Peyer's patch (tissue), 4 donors: ENCODE data around the gene HDAC4. TPM values are rescaled to one million over a fixed set of nuclear protein-coding genes. Genes with fewer than 3 reads are reported as not detected.

Experiments
- DNase-seq, 3 donors: peaks; one replicate each; pipeline ENCODE4 v3.0.0-alpha.2; 2017 to 2019
- H3K27ac ChIP-seq, 4 donors: fragments of 200-600 bp; sonication (generic); one replicate each; pipeline ENCODE4 v1.5.1; 2016 to 2019
- H3K27me3 ChIP-seq, 2 donors: fragments of 200-600 bp; sonication (generic); one replicate each; pipeline ENCODE4 v1.5.1; 2019
- H3K36me3 ChIP-seq, 3 donors: fragments of 200-600 bp; sonication (generic); one replicate each; pipeline ENCODE4 v1.5.1; 2016 to 2019
- H3K4me1 ChIP-seq, 4 donors: fragments of 200-600 bp; sonication (generic); one replicate each; pipeline ENCODE4 v1.5.1; 2016 to 2019
- H3K4me3 ChIP-seq, 4 donors: fragments of 200-600 bp; sonication (generic); 1 replicate in 3 of 4; 2 replicates in 1 of 4; pipeline ENCODE4 v1.5.1; 2016 to 2019; ENCODE audit warnings: mild to moderate bottlenecking in 1 of 4
- H3K9me3 ChIP-seq, 4 donors: fragments of 200-600 bp; sonication (generic); one replicate each; pipeline ENCODE4 v1.5.1; 2016 to 2019; ENCODE audit warnings: mild to moderate bottlenecking in 1 of 4
- CTCF ChIP-seq, 6 experiments: fragments of 450-650 bp in 4 of 6; fragments of 200-600 bp in 2 of 6; sonication (generic) in 1 of 6; IDR thresholded peaks; one replicate each; pipeline ENCODE4 v1.5.1; 2017 to 2019; ENCODE audit warnings: antibody characterized with exemption in 6 of 6, mild to moderate bottlenecking in 3 of 6, moderate library complexity in 1 of 6
- POLR2A ChIP-seq, 2 donors: fragments of 450-650 bp; IDR thresholded peaks; one replicate each; pipeline ENCODE4 v1.5.1; 2017; ENCODE audit warnings: antibody characterized with exemption in 2 of 2, mild to moderate bottlenecking in 2 of 2, moderate library complexity in 2 of 2
- total RNA-seq, 4 donors: library from RNA; depleted of rRNA; stranded (reverse); fragments of >200 nt; gene quantifications; one replicate each; pipeline ENCODE4 v1.1.0, GENCODE V29; 2016

The HDAC4 gene
- total RNA-seq, 4 donors from 2014 or later: 28.9 to 198 (median 102) TPM

GRCh38 chr2:239192456-239192855 lies 208.4 kb downstream of the HDAC4 start:
- Histone ChIP-seq H3K27ac (no peak overlapping the region), H3K9me3 (no peaks in the 10 kb centered on the region), H3K36me3 (peaks cover 0 to 29% (median 3%) of the 10 kb centered on the region in 3 donors), H3K27me3 (no peaks in the 10 kb centered on the region), H3K4me1 (no peaks in the 10 kb centered on the region), H3K4me3 (no peak overlapping the region)
- no peak for TF ChIP-seq CTCF (IDR thresholded peaks at IDR 0.05)
- TF ChIP-seq POLR2A (IDR thresholded peaks at IDR 0.05): no peak
- DNase-seq: no peak

- no peaks in the 10 kb centered on the region for H3K27me3 ChIP-seq
- TF ChIP-seq POLR2A (IDR thresholded peaks at IDR 0.05) (no peak), CTCF (IDR thresholded peaks at IDR 0.05) (no peak)
- H3K27ac ChIP-seq: no peak overlapping the region
- H3K4me1 ChIP-seq: no peaks in the 10 kb centered on the region
- no peaks in the 10 kb centered on the region for H3K9me3 ChIP-seq
- DNase-seq: peak in 1 of 3 donors; percentile 36
- no peak overlapping the region for H3K4me3 ChIP-seq
- H3K36me3 ChIP-seq: peaks cover 0 to 30% (median 3%) of the 10 kb centered on the region in 3 donors
Measured at GRCh38 chr2:239190921-239191885, 209.6 kb downstream of the HDAC4 start.

- no peak overlapping the region for H3K27ac ChIP-seq
- H3K9me3 ChIP-seq: no peaks in the 10 kb centered on the region
- no peaks in the 10 kb centered on the region for H3K27me3 ChIP-seq
- TF ChIP-seq POLR2A (IDR thresholded peaks at IDR 0.05) (no peak), CTCF (IDR thresholded peaks at IDR 0.05) (no peak)
- peaks cover 0 to 35% (median 3%) of the 10 kb centered on the region in 3 donors for H3K36me3 ChIP-seq
- DNase-seq: peak in 1 of 3 donors; percentile 26
- no peaks in the 10 kb centered on the region for H3K4me1 ChIP-seq
- H3K4me3 ChIP-seq: no peak overlapping the region
Measured at GRCh38 chr2:239190361-239190760, 210.5 kb downstream of the HDAC4 start.

GRCh38 chr2:239189711-239190131 lies 211.1 kb downstream of the HDAC4 start:
- Histone ChIP-seq H3K36me3 (peaks cover 0 to 41% (median 3%) of the 10 kb centered on the region in 3 donors), H3K27ac (no peak overlapping the region), H3K4me1 (no peaks in the 10 kb centered on the region), H3K9me3 (no peaks in the 10 kb centered on the region), H3K27me3 (no peaks in the 10 kb centered on the region), H3K4me3 (no peak overlapping the region)
- DNase-seq: peak in 1 of 3 donors; percentile 43
- TF ChIP-seq CTCF (IDR thresholded peaks at IDR 0.05) (no peak), POLR2A (IDR thresholded peaks at IDR 0.05) (no peak)

GRCh38 chr2:239188536-239188935 lies 212.3 kb downstream of the HDAC4 start:
- peaks cover 0 to 41% (median 3%) of the 10 kb centered on the region in 3 donors for H3K36me3 ChIP-seq
- no peaks in the 10 kb centered on the region for H3K9me3 ChIP-seq
- TF ChIP-seq CTCF (IDR thresholded peaks at IDR 0.05) (no peak), POLR2A (IDR thresholded peaks at IDR 0.05) (no peak)
- no peaks in the 10 kb centered on the region for H3K4me1 ChIP-seq
- H3K27me3 ChIP-seq: no peaks in the 10 kb centered on the region
- H3K27ac ChIP-seq: no peak overlapping the region
- H3K4me3 ChIP-seq: no peak overlapping the region
- peak in 2 of 3 donors; percentile 39 to 43 for DNase-seq
